CD4-positive, alpha-beta T cell treated with Interleukin-6 at 100 ng/mL for 8 hours (primary cell): Measurements from ENCODE around the gene JMJD4.

Source experiments
- DNase-seq: peaks from one replicate; pipeline ENCODE4 v3.0.0-alpha.2; 2020; ENCODE audit warnings: mixed read lengths, low spot score

Gene JMJD4

GRCh38 chr1:227749916-227750710 is 15.0 kb upstream of the JMJD4 start:
- no peak for DNase-seq

- DNase-seq: no peak
Observed at GRCh38 chr1:227749225-227749624, 14.1 kb upstream of the JMJD4 start.

- DNase-seq: no peak
Observed at GRCh38 chr1:227748496-227749182, 13.5 kb upstream of the JMJD4 start.

GRCh38 chr1:227747948-227748495 is 12.9 kb upstream of the JMJD4 start:
- DNase-seq: no peak

GRCh38 chr1:227747382-227747781 is 12.3 kb upstream of the JMJD4 start:
- no peak for DNase-seq

GRCh38 chr1:227746676-227747075 is 11.6 kb upstream of the JMJD4 start:
- DNase-seq: no peak

GRCh38 chr1:227745568-227746265 is 10.6 kb upstream of the JMJD4 start:
- no peak for DNase-seq

- no peak for DNase-seq
Observed at GRCh38 chr1:227744668-227745067, 9.6 kb upstream of the JMJD4 start.

GRCh38 chr1:227742738-227743715 is 7.9 kb upstream of the JMJD4 start:
- DNase-seq: no peak

GRCh38 chr1:227741166-227741870 is 6.2 kb upstream of the JMJD4 start:
- DNase-seq: no peak

GRCh38 chr1:227740401-227740960 is 5.4 kb upstream of the JMJD4 start:
- DNase-seq: no peak

- no peak for DNase-seq
Observed at GRCh38 chr1:227739636-227740035, 4.5 kb upstream of the JMJD4 start.

GRCh38 chr1:227738820-227739219 is 3.7 kb upstream of the JMJD4 start:
- DNase-seq: no peak

GRCh38 chr1:227736814-227737432 is 1.8 kb upstream of the JMJD4 start:
- no peak for DNase-seq

- DNase-seq: no peak
Observed at GRCh38 chr1:227735539-227736285, 610 bp upstream of the JMJD4 start.

GRCh38 chr1:227734546-227734855 is 601 bp downstream of the JMJD4 start:
- DNase-seq: no peak

GRCh38 chr1:227733751-227734545 is 1.2 kb downstream of the JMJD4 start:
- no peak for DNase-seq

- DNase-seq: no peak
Observed at GRCh38 chr1:227733309-227733705, 1.8 kb downstream of the JMJD4 start.
